Trophoblast cell (in vitro differentiated cells and primary cell): ENCODE data around the gene DLX6.

Experiments used
- DNase-seq, 2 donors: peaks; one replicate each; pipeline ENCODE4 v3.0.0-alpha.2; 2016
- H2AFZ ChIP-seq: 2 replicates; pipeline ENCODE4 v1.6.1; 2013; ENCODE audit warnings: low read length, moderate library complexity, mild to moderate bottlenecking; ENCODE audit not compliant: insufficient read depth, poor library complexity
- H2AK5ac ChIP-seq: 2 replicates; pipeline ENCODE4 v1.6.1; 2013; ENCODE audit warnings: mild to moderate bottlenecking, low read length
- H2BK120ac ChIP-seq: 2 replicates; pipeline ENCODE4 v1.6.1; 2013; ENCODE audit warnings: low read length, mild to moderate bottlenecking, moderate library complexity; ENCODE audit not compliant: insufficient read depth, poor library complexity
- H2BK12ac ChIP-seq: 2 replicates; pipeline ENCODE4 v1.6.1; 2013; ENCODE audit warnings: mild to moderate bottlenecking, low read length, moderate library complexity
- H2BK5ac ChIP-seq: 2 replicates; pipeline ENCODE4 v1.6.1; 2013; ENCODE audit warnings: low read length, low read depth, moderate library complexity, mild to moderate bottlenecking; ENCODE audit not compliant: poor library complexity
- H3K14ac ChIP-seq: 2 replicates; pipeline ENCODE4 v1.6.1; 2013; ENCODE audit warnings: mild to moderate bottlenecking, low read length
- H3K18ac ChIP-seq: 2 replicates; pipeline ENCODE4 v1.6.1; 2013; ENCODE audit warnings: mild to moderate bottlenecking, low read length
- H3K23ac ChIP-seq: 2 replicates; pipeline ENCODE4 v1.6.1; 2013; ENCODE audit warnings: low read length
- H3K27ac ChIP-seq: 2 replicates; pipeline ENCODE4 v1.5.1; 2013; ENCODE audit warnings: low read depth, mild to moderate bottlenecking, inconsistent platforms, low read length, moderate library complexity
- H3K27me3 ChIP-seq: 2 replicates; pipeline ENCODE4 v1.6.1; 2013; ENCODE audit warnings: inconsistent platforms, mild to moderate bottlenecking, low read length, moderate library complexity; ENCODE audit not compliant: insufficient read depth
- H3K36me3 ChIP-seq, 2 experiments: 1 replicate in 1 of 2; 2 replicates in 1 of 2; pipeline ENCODE4 v1.6.1; 2013; ENCODE audit warnings: low read length in 2 of 2, mild to moderate bottlenecking in 2 of 2, moderate library complexity in 1 of 2; ENCODE audit not compliant: insufficient read depth in 2 of 2, control insufficient read depth in 1 of 2
- H3K4ac ChIP-seq: 2 replicates; pipeline ENCODE4 v1.6.1; 2013; ENCODE audit warnings: low read depth, mild to moderate bottlenecking, low read length, moderate library complexity
- H3K4me1 ChIP-seq, 2 experiments: 1 replicate in 1 of 2; 2 replicates in 1 of 2; pipeline ENCODE4 v1.6.1; 2013; ENCODE audit warnings: low read length in 2 of 2, mild to moderate bottlenecking in 2 of 2, moderate library complexity in 1 of 2; ENCODE audit not compliant: insufficient read depth in 2 of 2, control insufficient read depth in 1 of 2
- H3K4me2 ChIP-seq: 2 replicates; pipeline ENCODE4 v1.6.1; 2013; ENCODE audit warnings: inconsistent platforms, mild to moderate bottlenecking, low read length, moderate library complexity
- H3K4me3 ChIP-seq: 2 replicates; pipeline ENCODE4 v1.5.1; 2013; ENCODE audit warnings: mild to moderate bottlenecking, low read depth, low read length, inconsistent platforms
- H3K79me1 ChIP-seq: one replicate; pipeline ENCODE4 v1.6.1; 2013; ENCODE audit warnings: low read length
- H3K79me2 ChIP-seq: 2 replicates; pipeline ENCODE4 v1.6.1; 2013; ENCODE audit warnings: low read length, mild to moderate bottlenecking; ENCODE audit not compliant: control insufficient read depth, insufficient read depth, poor library complexity
- H3K9ac ChIP-seq: 2 replicates; pipeline ENCODE4 v1.6.1; 2013; ENCODE audit warnings: mild to moderate bottlenecking, low read length
- H3K9me3 ChIP-seq: 2 replicates; pipeline ENCODE4 v1.6.1; 2013; ENCODE audit warnings: low read depth, mild to moderate bottlenecking, control low read depth, inconsistent platforms, low read length; ENCODE audit not compliant: insufficient read depth
- H4K12ac ChIP-seq: 2 replicates; pipeline ENCODE4 v1.6.1; 2013; ENCODE audit warnings: low read depth, mild to moderate bottlenecking, low read length, moderate library complexity
- H4K8ac ChIP-seq: 2 replicates; pipeline ENCODE4 v1.6.1; 2013; ENCODE audit warnings: low read depth, mild to moderate bottlenecking, low read length, moderate library complexity
- H4K91ac ChIP-seq: one replicate; pipeline ENCODE4 v1.6.1; 2013; ENCODE audit warnings: low read depth, mild to moderate bottlenecking, low read length, moderate library complexity
- WGBS: extraction: QIAGEN DNeasy Blood & Tissue Kit; methylation state at CpG from one replicate; pipeline ENCODE4 v1.1.7; 2013; ENCODE audit warnings: missing lambda C conversion rate; ENCODE audit not compliant: insufficient read length, insufficient coverage; ENCODE audit errors: extremely low coverage; 5-methylcytosine and 5-hydroxymethylcytosine counted together

The DLX6 gene

GRCh38 chr7:97016381-97017191 is 11.2 kb downstream of the DLX6 start:
- DNase-seq: peak; percentile 49 to 81
- H3K27me3 ChIP-seq: peaks cover 12% of the 10 kb centered on the region
- H3K27ac ChIP-seq: peak overlapping the region; percentile 54
- peak overlapping the region; percentile 50 for H4K91ac ChIP-seq
- H3K23ac ChIP-seq: no peak overlapping the region
- H3K4me3 ChIP-seq: peak overlapping the region; percentile 59
- peaks cover 6% of the 10 kb centered on the region for H3K79me2 ChIP-seq
- peak overlapping the region; percentile 10 for H4K12ac ChIP-seq
- no peak overlapping the region for H2AK5ac ChIP-seq
- peaks cover 20% of the 10 kb centered on the region for H3K79me1 ChIP-seq
- WGBS: no CpG with 5 or more reads among the region's 55 CpGs
- no peak overlapping the region for H3K4ac ChIP-seq
- H2BK5ac ChIP-seq: peak overlapping the region; percentile 28
- peaks cover 22 to 32% of the 10 kb centered on the region in 2 experiments for H3K4me1 ChIP-seq
- peak overlapping the region; percentile 38 for H3K14ac ChIP-seq
- peak overlapping the region; percentile 79 for H3K4me2 ChIP-seq
- peak overlapping the region; percentile 56 for H4K8ac ChIP-seq
- peaks cover 8 to 9% of the 10 kb centered on the region in 2 experiments for H3K36me3 ChIP-seq
- H2AFZ ChIP-seq: peak overlapping the region; percentile 35
- peak overlapping the region; percentile 60 for H3K18ac ChIP-seq
- peak overlapping the region; percentile 7 for H2BK12ac ChIP-seq
- no peaks in the 10 kb centered on the region for H3K9me3 ChIP-seq
- H2BK120ac ChIP-seq: peak overlapping the region; percentile 65
- H3K9ac ChIP-seq: peak overlapping the region; percentile 24

DNA sequence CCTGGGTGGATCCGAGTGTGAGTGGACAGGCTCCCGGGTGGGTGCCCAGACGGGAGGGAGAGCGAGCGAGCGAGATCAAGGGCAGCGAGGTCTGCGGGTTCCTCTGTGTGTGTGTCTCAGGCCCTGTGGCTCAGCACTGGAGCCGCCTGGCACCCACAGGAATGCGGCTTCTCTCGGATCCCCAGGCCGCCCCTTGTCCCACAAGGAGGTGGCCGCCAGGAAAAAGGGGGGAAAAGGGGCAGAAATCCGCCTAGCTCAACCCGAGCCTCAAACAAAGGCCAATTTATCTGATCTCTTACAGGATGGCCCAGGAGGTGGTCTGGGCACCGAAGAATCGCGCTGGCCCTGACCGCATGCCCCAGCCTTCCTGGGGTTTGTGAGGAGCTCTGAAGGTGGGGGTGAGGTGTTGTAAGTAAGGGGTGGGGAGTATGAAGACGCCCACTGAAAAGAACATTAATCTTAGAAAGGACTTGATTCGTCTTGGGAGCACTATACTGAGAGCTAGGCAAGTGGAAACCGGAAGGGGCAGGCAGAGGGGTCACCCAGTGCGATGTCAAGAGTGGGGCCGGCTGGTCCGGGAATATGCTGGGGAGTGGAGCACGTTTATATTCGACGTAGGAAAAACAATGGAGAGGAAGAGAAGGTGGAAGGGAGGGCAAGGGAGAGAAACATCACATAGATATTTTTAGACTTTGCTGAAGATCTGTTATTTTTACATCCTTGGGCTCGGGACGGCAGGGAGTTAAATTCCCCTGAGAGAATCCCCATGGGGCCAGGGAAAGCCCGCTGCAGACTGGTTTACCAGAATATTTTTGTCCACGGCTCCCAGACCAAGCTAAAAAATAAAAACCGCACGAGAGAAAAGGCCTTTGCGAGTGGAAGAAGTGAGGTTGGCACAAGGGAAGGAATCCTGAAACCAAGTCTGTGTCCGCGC is 12.1 kb downstream of the DLX6 start:
- peak overlapping the region; percentile 60 for H3K18ac ChIP-seq
- no peak overlapping the region for H2AK5ac ChIP-seq
- H3K4me2 ChIP-seq: peak overlapping the region; percentile 79
- peak overlapping the region; percentile 28 for H4K91ac ChIP-seq
- peak overlapping the region; percentile 24 for H3K9ac ChIP-seq
- peak overlapping the region; percentile 13 for H2BK12ac ChIP-seq
- DNase-seq: no peak
- peaks cover 23 to 37% of the 10 kb centered on the region in 2 experiments for H3K4me1 ChIP-seq
- H3K79me2 ChIP-seq: peaks cover 7% of the 10 kb centered on the region
- peaks cover 10 to 11% of the 10 kb centered on the region in 2 experiments for H3K36me3 ChIP-seq
- no peak overlapping the region for H3K23ac ChIP-seq
- H4K12ac ChIP-seq: peak overlapping the region; percentile 10
- peak overlapping the region; percentile 59 for H3K4me3 ChIP-seq
- no CpG with 5 or more reads among the region's 37 CpGs for WGBS
- peak overlapping the region; percentile 65 for H2BK120ac ChIP-seq
- H3K27me3 ChIP-seq: peaks cover 8% of the 10 kb centered on the region
- no peaks in the 10 kb centered on the region for H3K9me3 ChIP-seq
- H3K27ac ChIP-seq: peak overlapping the region; percentile 54
- H2AFZ ChIP-seq: peak overlapping the region; percentile 35
- H2BK5ac ChIP-seq: no peak overlapping the region
- H3K4ac ChIP-seq: peak overlapping the region; percentile 36
- H3K14ac ChIP-seq: peak overlapping the region; percentile 51
- H3K79me1 ChIP-seq: peaks cover 21% of the 10 kb centered on the region
- H4K8ac ChIP-seq: peak overlapping the region; percentile 56

GRCh38 chr7:97018126-97018601 is 12.8 kb downstream of the DLX6 start:
- peaks cover 9% of the 10 kb centered on the region for H3K79me2 ChIP-seq
- no peaks in the 10 kb centered on the region for H3K9me3 ChIP-seq
- H2BK120ac ChIP-seq: peak overlapping the region; percentile 25
- H2BK12ac ChIP-seq: peak overlapping the region; percentile 61
- peaks cover 23 to 37% of the 10 kb centered on the region in 2 experiments for H3K4me1 ChIP-seq
- peak overlapping the region; percentile 14 for H3K18ac ChIP-seq
- no peak overlapping the region for H2AFZ ChIP-seq
- H2BK5ac ChIP-seq: no peak overlapping the region
- no peak overlapping the region for H3K27ac ChIP-seq
- H4K12ac ChIP-seq: peak overlapping the region; percentile 16
- WGBS: no CpG with 5 or more reads among the region's 22 CpGs
- peak overlapping the region; percentile 49 for H3K4me2 ChIP-seq
- peak overlapping the region; percentile 19 for H3K4ac ChIP-seq
- H4K8ac ChIP-seq: peak overlapping the region; percentile 46
- peak overlapping the region; percentile 23 for H3K9ac ChIP-seq
- H3K79me1 ChIP-seq: peaks cover 21% of the 10 kb centered on the region
- no peak overlapping the region for H3K23ac ChIP-seq
- H4K91ac ChIP-seq: peak overlapping the region; percentile 17
- H3K36me3 ChIP-seq: peaks cover 10 to 11% of the 10 kb centered on the region in 2 experiments
- peak in 1 of 2 donors; percentile 44 for DNase-seq
- peaks cover 2% of the 10 kb centered on the region for H3K27me3 ChIP-seq
- H2AK5ac ChIP-seq: no peak overlapping the region
- no peak overlapping the region for H3K4me3 ChIP-seq
- peak overlapping the region; percentile 51 for H3K14ac ChIP-seq
